Spinal cord (tissue), 10 donors: ENCODE data around the gene EGLN3. TPM values are rescaled to one million over a fixed set of nuclear protein-coding genes. Genes with fewer than 3 reads are reported as not detected.

ENCODE experiments used
- DNase-seq, 6 donors: peaks; one replicate each; pipeline versions ENCODE4 v3.0.0 to v3.0.0-alpha.2; 2013 to 2015; ENCODE audit warnings: low spot score in 6 of 6, low read depth in 4 of 6
- H3K27ac ChIP-seq: one replicate; pipeline ENCODE4 v1.5.1; 2013; ENCODE audit warnings: low read depth, low read length, control low read depth
- H3K27me3 ChIP-seq: one replicate; pipeline ENCODE4 v1.6.1; 2013; ENCODE audit warnings: low read length; ENCODE audit not compliant: control insufficient read depth, insufficient read depth
- H3K36me3 ChIP-seq: one replicate; pipeline ENCODE4 v1.6.1; 2013; ENCODE audit warnings: low read length; ENCODE audit not compliant: control insufficient read depth, insufficient read depth
- H3K4me1 ChIP-seq: one replicate; pipeline ENCODE4 v1.6.1; 2013; ENCODE audit warnings: low read length; ENCODE audit not compliant: control insufficient read depth, insufficient read depth
- H3K4me3 ChIP-seq: one replicate; pipeline ENCODE4 v1.5.1; 2013; ENCODE audit warnings: low read depth, low read length, control low read depth
- H3K9me3 ChIP-seq: one replicate; pipeline ENCODE4 v1.6.1; 2013; ENCODE audit warnings: low read length; ENCODE audit not compliant: control insufficient read depth, insufficient read depth
- WGBS: methylation state at CpG from one replicate; pipeline ENCODE4 v1.1.5; 2013; ENCODE audit warnings: missing lambda C conversion rate; ENCODE audit not compliant: insufficient coverage; 5-methylcytosine and 5-hydroxymethylcytosine counted together
- polyA plus RNA-seq, 2 donors: library from polyadenylated mRNA; unstranded; fragments of 120-200 nt; gene quantifications; one replicate each; pipeline ENCODE4 v1.2.1, GENCODE V29; 2013; ENCODE audit not compliant: insufficient read length in 2 of 2
- total RNA-seq, 2 donors: library from RNA; depleted of rRNA in 1 of 2; stranded (reverse); fragments of 120-200 nt in 1 of 2; fragments of >200 nt in 1 of 2; gene quantifications; one replicate each; pipeline versions ENCODE4 v1.2.3 to v1.2.4, GENCODE V29; 2013 to 2014
- donor health status: healthy.

EGLN3 gene
- total and polyA plus RNA-seq, 4 donors, result 25.1 to 49.9 (median 42.2) TPM

DNA sequence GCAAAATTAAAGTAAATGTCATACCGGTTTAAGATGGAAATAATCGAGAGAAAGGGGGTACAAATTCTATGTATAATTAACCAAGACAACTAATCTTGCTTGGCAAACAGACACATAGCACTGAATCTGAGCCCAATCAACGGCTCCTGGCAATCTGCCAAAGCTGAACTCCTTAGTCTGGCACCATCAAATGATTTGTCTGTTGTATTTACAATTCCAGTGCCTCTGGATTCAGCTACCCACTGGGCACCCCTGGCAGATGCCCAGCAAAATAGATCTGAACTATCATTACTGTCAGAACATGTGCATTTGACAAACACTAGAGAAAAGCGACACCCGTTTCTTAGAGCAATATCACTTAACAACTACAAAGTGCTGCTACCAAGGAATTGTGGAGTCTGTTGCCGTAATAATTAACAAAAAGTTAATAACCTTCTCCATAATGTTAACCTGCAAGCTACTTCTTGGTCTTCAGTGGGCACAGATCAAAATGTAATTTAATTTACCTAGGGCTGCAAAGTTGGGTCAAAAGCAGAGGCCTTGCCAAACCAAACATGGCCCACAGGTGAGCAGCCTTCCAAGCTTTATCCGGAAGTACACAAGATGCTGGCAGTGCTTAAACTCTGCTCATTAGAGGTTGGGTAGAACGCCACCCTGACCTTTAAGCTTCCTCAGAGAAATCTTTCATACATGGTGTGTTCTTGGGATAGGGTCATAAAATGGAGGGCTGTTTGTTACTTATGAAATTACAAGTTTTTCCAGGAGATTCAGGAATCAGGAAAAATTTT, 7.6 kb downstream of the EGLN3 start:
- WGBS, result 0% methylated on average over 1 of the region's 8 CpGs
- peak in 2 of 6 donors; percentile 93 to 94 for DNase-seq
- H3K4me3 ChIP-seq, result no peak overlapping the region

DNA sequence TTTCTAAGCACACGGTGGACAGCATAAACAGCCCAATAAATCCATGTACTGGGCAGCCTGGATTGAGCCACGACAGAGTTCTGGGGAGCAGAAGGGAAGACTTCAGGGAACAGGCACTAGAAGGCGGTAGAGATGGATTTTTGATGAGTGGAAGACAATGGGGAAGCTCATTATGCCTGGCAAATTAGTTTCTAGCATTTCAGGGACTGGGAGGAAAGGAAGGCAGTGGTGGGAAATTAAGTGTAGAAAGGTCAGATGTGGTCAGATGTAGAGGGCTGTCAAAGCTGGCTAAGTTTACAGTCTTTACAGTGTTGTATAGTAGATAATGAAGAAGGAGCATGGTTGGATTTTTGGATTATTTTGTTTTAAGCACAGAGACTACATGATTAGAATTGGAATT, 9.2 kb downstream of the EGLN3 start:
- Histone ChIP-seq H3K4me3 (no peak overlapping the region), H3K36me3 (no peaks in the 10 kb centered on the region), H3K27ac (no peak overlapping the region), H3K27me3 (no peaks in the 10 kb centered on the region), H3K9me3 (no peaks in the 10 kb centered on the region), H3K4me1 (peaks cover 17% of the 10 kb centered on the region)
- DNase-seq, result peak in 1 of 6 donors; percentile 5
- WGBS, result 36% methylated on average over 3 of the region's 3 CpGs

More for the DNA sequence above, 7.6 kb downstream of the EGLN3 start:
- H3K27me3 ChIP-seq, result no peaks in the 10 kb centered on the region
- H3K36me3 ChIP-seq, result no peaks in the 10 kb centered on the region
- no peaks in the 10 kb centered on the region for H3K9me3 ChIP-seq
- H3K27ac ChIP-seq, result peak overlapping the region; percentile 19
- H3K4me1 ChIP-seq, result peaks cover 10% of the 10 kb centered on the region

- no peak overlapping the region for H3K4me3 ChIP-seq
- no peaks in the 10 kb centered on the region for H3K9me3 ChIP-seq
- H3K27me3 ChIP-seq, result no peaks in the 10 kb centered on the region
- H3K27ac ChIP-seq, result no peak overlapping the region
- no peaks in the 10 kb centered on the region for H3K36me3 ChIP-seq
- H3K4me1 ChIP-seq, result peaks cover 13% of the 10 kb centered on the region
- peak in 1 of 6 donors; percentile 17 for DNase-seq
- 17% methylated on average over 1 of the region's 5 CpGs for WGBS
Observed at GRCh38 chr14:33940561-33941011, 10.3 kb downstream of the EGLN3 start.

GRCh38 chr14:33938131-33938949, 12.5 kb downstream of the EGLN3 start:
- WGBS, result 23% methylated on average over 15 of the region's 20 CpGs
- peak in 2 of 6 donors; percentile 80 to 91 for DNase-seq

DNA sequence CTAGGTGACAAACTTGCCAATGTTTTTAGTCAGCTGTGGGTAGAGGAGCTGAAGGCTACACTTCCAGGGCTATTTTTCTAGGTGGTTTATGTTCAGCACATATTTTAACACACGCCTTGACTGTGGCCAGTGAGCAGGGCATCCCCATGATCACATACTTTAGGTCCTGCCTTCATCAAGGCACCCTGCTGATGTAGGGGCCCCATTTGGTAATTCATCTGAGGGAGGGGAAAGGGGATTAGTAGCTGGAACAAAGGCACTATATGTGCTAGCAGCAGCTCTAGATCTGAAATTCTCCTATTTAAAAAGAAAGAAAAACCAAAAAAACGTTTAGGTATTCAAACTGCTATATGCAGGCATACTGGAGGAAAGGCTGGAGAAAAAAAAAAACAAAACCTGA, 14.5 kb downstream of the EGLN3 start:
- no peaks in the 10 kb centered on the region for H3K9me3 ChIP-seq
- peak in 1 of 6 donors; percentile 47 for DNase-seq
- WGBS, result no CpG with 5 or more reads among the region's 2 CpGs
- H3K4me1 ChIP-seq, result peaks cover 9% of the 10 kb centered on the region
- no peak overlapping the region for H3K27ac ChIP-seq
- H3K36me3 ChIP-seq, result no peaks in the 10 kb centered on the region
- no peak overlapping the region for H3K4me3 ChIP-seq
- no peaks in the 10 kb centered on the region for H3K27me3 ChIP-seq

More at GRCh38 chr14:33938131-33938949, 12.5 kb downstream of the EGLN3 start:
- Histone ChIP-seq H3K27me3 (no peaks in the 10 kb centered on the region), H3K36me3 (no peaks in the 10 kb centered on the region), H3K9me3 (no peaks in the 10 kb centered on the region), H3K4me1 (peaks cover 9% of the 10 kb centered on the region), H3K27ac (peak overlapping the region; percentile 1), H3K4me3 (no peak overlapping the region)

DNA sequence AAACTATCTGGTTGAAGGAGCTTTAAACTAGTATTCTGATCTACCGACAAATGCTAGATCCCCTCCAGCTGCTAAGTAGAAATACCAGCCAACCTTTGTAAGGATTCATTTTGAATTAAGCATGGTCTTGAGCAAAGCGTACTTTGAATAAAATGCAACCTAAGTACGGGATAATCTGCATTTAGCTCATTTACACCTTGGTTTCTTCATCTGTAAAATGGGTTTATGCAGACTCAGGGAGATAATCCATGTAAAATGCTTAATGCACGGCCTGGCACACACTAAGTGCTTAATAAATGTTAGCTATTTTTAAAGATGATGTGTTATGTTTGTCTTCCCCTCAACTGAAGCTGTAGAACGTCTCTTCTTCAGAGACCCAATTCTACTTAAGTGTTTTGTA, 15.9 kb downstream of the EGLN3 start:
- no peaks in the 10 kb centered on the region for H3K36me3 ChIP-seq
- H3K27me3 ChIP-seq, result no peaks in the 10 kb centered on the region
- no peak overlapping the region for H3K27ac ChIP-seq
- peaks cover 9% of the 10 kb centered on the region for H3K4me1 ChIP-seq
- DNase-seq, result no peak
- H3K4me3 ChIP-seq, result no peak overlapping the region
- H3K9me3 ChIP-seq, result no peaks in the 10 kb centered on the region
- WGBS, result 100% methylated on average over 1 of the region's 5 CpGs

- Histone ChIP-seq H3K27ac (no peak overlapping the region), H3K27me3 (no peaks in the 10 kb centered on the region), H3K4me3 (no peak overlapping the region), H3K9me3 (no peaks in the 10 kb centered on the region), H3K4me1 (peaks cover 9% of the 10 kb centered on the region), H3K36me3 (no peaks in the 10 kb centered on the region)
- DNase-seq, result no peak
- no CpG with 5 or more reads among the region's 7 CpGs for WGBS
Observed at GRCh38 chr14:33934043-33934750, 16.7 kb downstream of the EGLN3 start.

DNA sequence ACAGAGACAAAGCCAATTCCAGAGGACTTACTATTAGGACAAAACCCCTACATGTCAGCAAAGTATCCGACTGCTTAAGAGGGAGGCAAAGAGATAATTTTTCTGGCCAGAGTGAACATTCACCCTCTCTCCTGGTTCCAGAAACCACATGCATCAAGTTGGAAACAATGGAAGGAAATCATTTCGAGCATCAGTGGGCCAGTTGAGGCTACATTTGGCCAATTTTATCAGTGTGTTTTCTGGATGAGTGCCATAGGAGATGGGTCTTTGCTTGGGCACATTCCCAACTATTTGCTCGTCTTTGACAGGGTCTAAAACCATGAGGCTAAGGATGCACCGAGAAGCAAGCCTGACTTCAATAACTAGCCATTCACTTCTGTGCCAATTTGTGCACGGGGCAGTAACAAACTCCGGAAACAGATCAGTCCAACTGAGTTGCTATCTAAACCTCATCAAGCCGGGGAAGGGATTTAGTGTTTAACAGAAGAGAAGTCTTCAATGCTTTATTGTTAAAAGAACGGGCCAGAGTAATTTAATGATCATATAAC, 17.4 kb downstream of the EGLN3 start:
- Histone ChIP-seq H3K4me1 (peaks cover 8% of the 10 kb centered on the region), H3K36me3 (no peaks in the 10 kb centered on the region), H3K4me3 (no peak overlapping the region), H3K27me3 (no peaks in the 10 kb centered on the region), H3K9me3 (no peaks in the 10 kb centered on the region), H3K27ac (no peak overlapping the region)
- peak in 1 of 6 donors; percentile 15 for DNase-seq
- WGBS, result 23% methylated on average over 2 of the region's 8 CpGs
